ENCODE measurements around the gene VSIR.

DNA sequence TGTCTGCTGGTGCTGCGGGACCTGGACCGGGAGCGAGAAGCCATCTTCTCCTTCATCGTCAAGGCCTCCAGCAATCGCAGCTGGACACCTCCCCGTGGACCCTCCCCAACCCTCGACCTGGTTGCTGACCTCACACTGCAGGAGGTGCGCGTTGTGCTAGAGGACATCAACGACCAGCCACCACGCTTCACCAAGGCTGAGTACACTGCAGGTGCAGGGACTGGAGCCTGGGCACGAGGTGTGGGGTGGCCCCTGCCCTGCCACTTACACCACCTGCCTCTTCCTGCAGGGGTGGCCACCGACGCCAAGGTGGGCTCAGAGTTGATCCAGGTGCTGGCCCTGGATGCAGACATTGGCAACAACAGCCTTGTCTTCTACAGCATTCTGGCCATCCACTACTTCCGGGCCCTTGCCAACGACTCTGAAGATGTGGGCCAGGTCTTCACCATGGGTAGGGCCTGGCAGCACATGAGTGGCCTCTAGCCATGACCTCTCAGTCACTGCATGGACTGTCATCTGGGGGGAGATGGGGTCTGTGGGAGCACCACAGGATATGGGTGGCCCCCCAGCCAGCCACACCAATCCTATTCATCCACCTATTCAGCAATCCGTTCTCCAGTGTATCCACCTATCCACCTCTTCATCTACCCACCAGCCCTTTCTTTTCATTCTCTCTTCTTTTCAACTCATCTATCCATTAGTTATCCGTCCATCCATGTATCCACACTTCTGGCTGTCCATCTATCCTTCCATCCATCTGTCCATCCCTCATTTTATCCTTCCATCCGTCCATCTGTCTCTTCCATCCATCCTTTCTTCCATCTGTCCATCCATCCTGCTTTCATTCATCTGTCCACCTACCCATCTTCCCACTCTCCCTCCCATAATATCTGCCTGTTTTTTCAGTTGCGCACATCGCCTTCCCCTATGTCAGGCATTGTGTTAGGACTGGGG lies 34.5 kb upstream of the VSIR start:
- TF ChIP-seq, protein P1, sequence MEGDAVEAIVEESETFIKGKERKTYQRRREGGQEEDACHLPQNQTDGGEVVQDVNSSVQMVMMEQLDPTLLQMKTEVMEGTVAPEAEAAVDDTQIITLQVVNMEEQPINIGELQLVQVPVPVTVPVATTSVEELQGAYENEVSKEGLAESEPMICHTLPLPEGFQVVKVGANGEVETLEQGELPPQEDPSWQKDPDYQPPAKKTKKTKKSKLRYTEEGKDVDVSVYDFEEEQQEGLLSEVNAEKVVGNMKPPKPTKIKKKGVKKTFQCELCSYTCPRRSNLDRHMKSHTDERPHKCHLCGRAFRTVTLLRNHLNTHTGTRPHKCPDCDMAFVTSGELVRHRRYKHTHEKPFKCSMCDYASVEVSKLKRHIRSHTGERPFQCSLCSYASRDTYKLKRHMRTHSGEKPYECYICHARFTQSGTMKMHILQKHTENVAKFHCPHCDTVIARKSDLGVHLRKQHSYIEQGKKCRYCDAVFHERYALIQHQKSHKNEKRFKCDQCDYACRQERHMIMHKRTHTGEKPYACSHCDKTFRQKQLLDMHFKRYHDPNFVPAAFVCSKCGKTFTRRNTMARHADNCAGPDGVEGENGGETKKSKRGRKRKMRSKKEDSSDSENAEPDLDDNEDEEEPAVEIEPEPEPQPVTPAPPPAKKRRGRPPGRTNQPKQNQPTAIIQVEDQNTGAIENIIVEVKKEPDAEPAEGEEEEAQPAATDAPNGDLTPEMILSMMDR (conservative IDR thresholded peaks at IDR 0.05; ENCODE audit: low read length), result no peak
- TF ChIP-seq EZH2phosphoT487 (IDR thresholded peaks at IDR 0.05; ENCODE audit: borderline replicate concordance), result no peak
